Colon (tissue), 2 donors: ENCODE measurements around the gene TMEM106C.

Experiments used
- FAIRE-seq: peaks from 2 replicates; lab custom pipeline; 2012; peaks lifted over from hg19 to GRCh38; lab: Jason Lieb, UNC
- donor health status: control.
- donor health status: control.

TMEM106C gene

GRCh38 chr12:47995981-47996401 is 32.6 kb downstream of the TMEM106C start:
- no peak for FAIRE-seq

- FAIRE-seq = no peak
These were observed 33.9 kb downstream of the TMEM106C start for GRCh38 chr12:47997321-47997720.

- no peak for FAIRE-seq
These were observed 36.4 kb downstream of the TMEM106C start for GRCh38 chr12:47999816-48000215.

GRCh38 chr12:48000878-48001504 is 37.6 kb downstream of the TMEM106C start:
- FAIRE-seq = no peak

- no peak for FAIRE-seq
These were observed 38.4 kb downstream of the TMEM106C start for GRCh38 chr12:48001505-48002413.

GRCh38 chr12:48002414-48002730 is 39.0 kb downstream of the TMEM106C start:
- FAIRE-seq = no peak

- FAIRE-seq = no peak
These were observed 39.4 kb downstream of the TMEM106C start for GRCh38 chr12:48002773-48003218.

- FAIRE-seq = no peak
These were observed 40.0 kb downstream of the TMEM106C start for GRCh38 chr12:48003226-48004052.

- FAIRE-seq = no peak
These were observed 40.9 kb downstream of the TMEM106C start, which contains the start of gene COL2A1 for GRCh38 chr12:48004053-48004941. COL2A1 (minus strand) TSS chr12:48004476; CDS start chr12:48004321, 155 bp downstream.

GRCh38 chr12:48005001-48005749 is 41.8 kb downstream of the TMEM106C start:
- no peak for FAIRE-seq

GRCh38 chr12:48005750-48006021 is 42.3 kb downstream of the TMEM106C start:
- FAIRE-seq = no peak

GRCh38 chr12:48007206-48007605 is 43.8 kb downstream of the TMEM106C start:
- FAIRE-seq = no peak

GRCh38 chr12:48008349-48008748 is 45.0 kb downstream of the TMEM106C start:
- FAIRE-seq = no peak

- no peak for FAIRE-seq
These were observed 45.6 kb downstream of the TMEM106C start for GRCh38 chr12:48008950-48009349.

GRCh38 chr12:48009471-48009870 is 46.1 kb downstream of the TMEM106C start:
- FAIRE-seq = no peak

GRCh38 chr12:48010366-48010970 is 47.1 kb downstream of the TMEM106C start:
- no peak for FAIRE-seq

- no peak for FAIRE-seq
These were observed 48.7 kb downstream of the TMEM106C start for GRCh38 chr12:48012070-48012469.

GRCh38 chr12:48013287-48013686 is 49.9 kb downstream of the TMEM106C start:
- no peak for FAIRE-seq

GRCh38 chr12:48015129-48015528 is 51.7 kb downstream of the TMEM106C start:
- no peak for FAIRE-seq

GRCh38 chr12:48015954-48016353 is 52.6 kb downstream of the TMEM106C start:
- FAIRE-seq = no peak
